Measurements from ENCODE around the gene PIGO. TPM values are rescaled to one million over a fixed set of nuclear protein-coding genes. Genes with fewer than 3 reads are reported as not detected.

PIGO gene
- total and polyA plus RNA-seq, 8 donors = 22.9 to 30.7 (median 25.2) TPM

- Histone ChIP-seq H3K4me1 (peaks cover 40 to 60% of the 10 kb centered on the region in 2 donors), H3K27ac (peak overlapping the region; percentile 95 to 96), H3K4me3 (peak overlapping the region; percentile 55 to 85), H3K36me3 (peaks cover 0 to 4% of the 10 kb centered on the region in 2 donors), H3K27me3 (no peaks in the 10 kb centered on the region), H3K9me3 (no peaks in the 10 kb centered on the region)
- TF ChIP-seq, protein P1, sequence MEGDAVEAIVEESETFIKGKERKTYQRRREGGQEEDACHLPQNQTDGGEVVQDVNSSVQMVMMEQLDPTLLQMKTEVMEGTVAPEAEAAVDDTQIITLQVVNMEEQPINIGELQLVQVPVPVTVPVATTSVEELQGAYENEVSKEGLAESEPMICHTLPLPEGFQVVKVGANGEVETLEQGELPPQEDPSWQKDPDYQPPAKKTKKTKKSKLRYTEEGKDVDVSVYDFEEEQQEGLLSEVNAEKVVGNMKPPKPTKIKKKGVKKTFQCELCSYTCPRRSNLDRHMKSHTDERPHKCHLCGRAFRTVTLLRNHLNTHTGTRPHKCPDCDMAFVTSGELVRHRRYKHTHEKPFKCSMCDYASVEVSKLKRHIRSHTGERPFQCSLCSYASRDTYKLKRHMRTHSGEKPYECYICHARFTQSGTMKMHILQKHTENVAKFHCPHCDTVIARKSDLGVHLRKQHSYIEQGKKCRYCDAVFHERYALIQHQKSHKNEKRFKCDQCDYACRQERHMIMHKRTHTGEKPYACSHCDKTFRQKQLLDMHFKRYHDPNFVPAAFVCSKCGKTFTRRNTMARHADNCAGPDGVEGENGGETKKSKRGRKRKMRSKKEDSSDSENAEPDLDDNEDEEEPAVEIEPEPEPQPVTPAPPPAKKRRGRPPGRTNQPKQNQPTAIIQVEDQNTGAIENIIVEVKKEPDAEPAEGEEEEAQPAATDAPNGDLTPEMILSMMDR (IDR thresholded peaks at IDR 0.05) = no peak
- peak; percentile 4 for ATAC-seq
- intact Hi-C loops (cut with DNase I) = loop anchor here in 1 of 2 donors (5.0 kb wide), 2 partner anchors 137 to 362 kb away; no protein-coding TSS in a partner anchor
- DNase-seq = peak in 3 of 4 donors; percentile 37 to 90 (median 81)
Measured at GRCh38 chr9:35114840-35115628, 18.6 kb upstream of the PIGO start.

DNA sequence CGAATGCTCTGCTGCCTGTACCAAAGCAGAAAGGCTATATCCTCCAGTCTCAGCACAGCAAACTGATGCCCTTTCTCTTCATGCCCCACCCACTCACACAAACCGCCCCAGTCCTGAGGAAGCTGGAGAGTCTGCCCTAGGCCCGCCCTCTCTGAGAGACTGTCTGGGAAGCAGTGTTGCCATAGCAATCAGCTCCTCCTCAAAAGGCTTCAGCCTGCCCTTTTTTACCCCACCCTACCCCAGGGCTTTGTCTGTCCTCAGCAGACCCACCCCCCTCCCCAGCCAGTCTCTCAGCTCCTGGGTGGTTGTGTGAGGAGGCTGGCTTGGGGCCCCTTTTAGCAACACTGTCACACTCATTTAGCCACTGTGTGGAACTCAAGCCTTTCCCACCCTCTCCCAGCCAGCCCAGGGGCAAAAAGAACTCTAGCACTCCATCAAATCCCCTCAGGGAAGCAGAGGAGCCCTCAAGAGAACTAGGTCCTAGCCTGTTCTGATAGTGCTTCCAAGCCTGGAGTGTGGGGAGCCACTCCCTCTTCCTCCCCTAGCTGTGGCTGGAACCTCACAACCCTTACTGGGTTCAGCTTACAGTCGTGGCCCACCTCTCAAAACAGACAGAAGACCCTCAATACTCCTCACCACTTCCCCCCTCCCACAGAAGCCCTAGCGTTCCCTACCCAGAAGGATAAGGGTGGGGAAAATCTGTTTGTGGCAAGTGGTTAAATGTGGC, 17.9 kb upstream of the PIGO start:
- Histone ChIP-seq H3K27ac (peak overlapping the region; percentile 95 to 96), H3K4me1 (peaks cover 41 to 68% of the 10 kb centered on the region in 2 donors), H3K4me3 (peak overlapping the region; percentile 55 to 85), H3K9me3 (no peaks in the 10 kb centered on the region), H3K36me3 (peaks cover 0 to 4% of the 10 kb centered on the region in 2 donors), H3K27me3 (no peaks in the 10 kb centered on the region)
- DNase-seq = peak in 3 of 4 donors; percentile 88 to 93 (median 89)
- intact Hi-C loops (cut with DNase I) = no loop called here
- peak; percentile 22 for ATAC-seq
- TF ChIP-seq, protein P1 (IDR thresholded peaks at IDR 0.05) = no peak

GRCh38 chr9:35112257-35113020, 16.0 kb upstream of the PIGO start:
- TF ChIP-seq, protein P1 (IDR thresholded peaks at IDR 0.05) = no peak
- ATAC-seq = no peak
- no peaks in the 10 kb centered on the region for H3K9me3 ChIP-seq
- intact Hi-C loops (cut with DNase I) = no loop called here
- peak in 1 of 4 donors; percentile 68 for DNase-seq
- H3K36me3 ChIP-seq = peaks cover 0 to 21% of the 10 kb centered on the region in 2 donors
- no peaks in the 10 kb centered on the region for H3K27me3 ChIP-seq
- peak overlapping the region; percentile 82 to 91 for H3K27ac ChIP-seq
- peaks cover 41 to 72% of the 10 kb centered on the region in 2 donors for H3K4me1 ChIP-seq
- peak overlapping the region in 1 of 2 donors; percentile 85 for H3K4me3 ChIP-seq

DNA sequence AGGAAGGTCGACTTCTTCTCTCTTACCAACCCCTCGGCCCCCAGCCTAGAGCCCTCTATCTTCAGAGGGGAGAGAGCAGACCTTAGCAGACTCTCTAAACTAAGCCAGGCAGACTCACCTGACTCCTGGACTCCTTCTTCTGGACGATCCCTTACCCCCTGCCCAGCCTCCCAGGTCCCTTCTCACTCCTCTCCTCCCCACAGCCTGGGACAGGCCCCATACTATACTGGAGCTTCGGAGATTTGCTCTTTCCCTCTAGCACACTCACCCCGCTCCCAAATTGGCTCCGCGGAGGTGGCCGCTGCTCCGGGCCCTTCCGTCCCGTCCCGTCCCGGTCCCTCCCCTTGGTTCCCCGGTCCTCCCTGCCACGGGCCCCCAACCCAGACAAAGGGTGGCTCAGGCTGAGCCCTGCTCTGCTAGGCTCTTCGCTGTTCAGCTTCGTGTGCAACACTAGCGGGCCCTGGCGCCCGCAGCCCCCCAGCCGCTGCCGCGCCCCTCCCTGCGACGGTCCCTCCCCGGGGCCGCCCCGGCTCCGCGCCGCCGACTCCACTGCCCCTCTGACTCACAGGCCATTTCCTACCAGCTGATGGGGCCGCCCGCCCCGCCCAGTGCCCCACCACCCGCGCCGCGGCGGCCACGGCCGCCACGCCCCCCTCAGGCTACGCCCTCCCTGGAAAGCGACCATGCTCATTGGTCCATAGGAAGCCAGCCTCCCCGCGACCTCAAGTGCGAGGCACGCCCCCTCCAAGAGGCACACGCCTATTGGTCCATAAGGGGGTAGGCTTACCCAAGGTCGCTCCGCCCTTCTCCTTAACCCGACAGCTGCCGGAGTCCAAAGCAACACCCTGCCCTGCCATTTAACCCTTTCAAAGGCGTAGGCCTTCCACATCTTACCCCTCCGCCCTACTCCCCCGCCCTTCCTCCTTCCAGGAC, 14.9 kb upstream of the PIGO start:
- no peaks in the 10 kb centered on the region for H3K9me3 ChIP-seq
- peak overlapping the region; percentile 82 to 91 for H3K27ac ChIP-seq
- TF ChIP-seq, protein P1 (IDR thresholded peaks at IDR 0.05) = no peak
- no peaks in the 10 kb centered on the region for H3K27me3 ChIP-seq
- peaks cover 41 to 61% of the 10 kb centered on the region in 2 donors for H3K4me1 ChIP-seq
- intact Hi-C loops (cut with DNase I) = no loop called here
- DNase-seq = peak; percentile 94 to 99 (median 98)
- peak overlapping the region; percentile 68 to 85 for H3K4me3 ChIP-seq
- peak; percentile 67 for ATAC-seq
- peaks cover 0 to 32% of the 10 kb centered on the region in 2 donors for H3K36me3 ChIP-seq
